Activated naive CD4-positive, alpha-beta T cell treated with anti-CD3 and anti-CD28 coated beads, Interleukin-2, amount 50 U/mL, for 72 hours (primary cell): Measurements from ENCODE around the gene SMIM29. TPM values are rescaled to one million over a fixed set of nuclear protein-coding genes. Genes with fewer than 3 reads are reported as not detected.

Experiments used
- total RNA-seq, 2 donors: library from RNA; stranded (reverse); gene quantifications; one replicate each; pipeline ENCODE4 v1.2.3, GENCODE V29; 2022

The SMIM29 gene
- total RNA-seq, 2 donors from 2014 or later: 12.8 to 25.1 TPM

Other genes with a start within 250 kb of the SMIM29 start
- under 1 TPM; 0.12 to 0.36 TPM for gene GRM4, start 102.9 kb downstream of the SMIM29 start, total RNA-seq
- 100 to 1,000 TPM; 524 to 600 TPM for gene HMGA1, start 12.1 kb downstream of the SMIM29 start, total RNA-seq
- gene NUDT3, start 143.7 kb upstream of the SMIM29 start, total RNA-seq: 10 to 100 TPM in 1 of 2 donors, 1 to 10 TPM in 1; 7.9 to 15.1 TPM
- 1,000 to 10,000 TPM; 2,345 to 2,565 TPM for gene RPS10, start 177.1 kb upstream of the SMIM29 start, total RNA-seq
- under 1 TPM in 1 of 2 donors, not detected in 1; 0.97 TPM for gene PACSIN1, start 217.1 kb upstream of the SMIM29 start, total RNA-seq